Fibroblast of lung (primary cell): Measurements from ENCODE around the gene CCDC116. TPM values are rescaled to one million over a fixed set of nuclear protein-coding genes. Genes with fewer than 3 reads are reported as not detected.
A peak's percentile ranks its signal among the peaks of the same experiment; 100 is the strongest.

Experiments
- DNase-seq, 2 donors: peaks; one replicate each; pipeline versions ENCODE4 v3.0.0 to v3.0.0-alpha.2; 2010; ENCODE audit warnings: low read depth in 2 of 2
- H2AFZ ChIP-seq: 2 replicates; pipeline ENCODE4 v1.5.1; 2012; ENCODE audit warnings: low read length, control low read depth, inconsistent platforms
- H3K27ac ChIP-seq: 2 replicates; pipeline ENCODE4 v1.5.1; 2011; ENCODE audit warnings: low read length, control low read depth; ENCODE audit not compliant: insufficient read depth
- H3K27me3 ChIP-seq: 2 replicates; pipeline ENCODE4 v1.5.1; 2011; ENCODE audit warnings: mild to moderate bottlenecking, low read length; ENCODE audit not compliant: control insufficient read depth, insufficient read depth
- H3K36me3 ChIP-seq: 2 replicates; pipeline ENCODE4 v1.5.1; 2011; ENCODE audit warnings: low read length; ENCODE audit not compliant: control insufficient read depth, insufficient read depth
- H3K4me1 ChIP-seq: 2 replicates; pipeline ENCODE4 v1.5.1; 2011; ENCODE audit warnings: low read length; ENCODE audit not compliant: control insufficient read depth, insufficient read depth; ENCODE audit errors: extremely low read depth
- H3K4me2 ChIP-seq: 2 replicates; pipeline ENCODE4 v1.5.1; 2011; ENCODE audit warnings: low read length, control low read depth; ENCODE audit not compliant: insufficient read depth; ENCODE audit errors: extremely low read depth
- H3K4me3 ChIP-seq, 4 experiments: fragments of 200-600 bp in 1 of 4; sonication (generic) in 1 of 4; replicated peaks in 1 of 4; 2 replicates each; pipeline ENCODE4 v1.5.1; 2011 to 2016; ENCODE audit warnings: low read length in 4 of 4, low read depth in 3 of 4, mild to moderate bottlenecking in 3 of 4, control low read depth in 2 of 4, inconsistent platforms in 1 of 4, mixed read lengths in 1 of 4; ENCODE audit not compliant: insufficient read depth in 1 of 4; ENCODE audit errors: control extremely low read depth in 1 of 4
- H3K79me2 ChIP-seq: 2 replicates; pipeline ENCODE4 v1.5.1; 2012; ENCODE audit warnings: mild to moderate bottlenecking, low read length, inconsistent platforms; ENCODE audit not compliant: control insufficient read depth, insufficient read depth
- H3K9ac ChIP-seq: 2 replicates; pipeline ENCODE4 v1.5.1; 2011; ENCODE audit warnings: mild to moderate bottlenecking, low read length, control low read depth; ENCODE audit not compliant: insufficient read depth
- H3K9me3 ChIP-seq: 2 replicates; pipeline ENCODE4 v1.5.1; 2012; ENCODE audit warnings: low read depth, low read length; ENCODE audit not compliant: control insufficient read depth, insufficient read depth
- H4K20me1 ChIP-seq: 2 replicates; pipeline ENCODE4 v1.5.1; 2011; ENCODE audit warnings: low read length; ENCODE audit not compliant: control insufficient read depth, insufficient read depth; ENCODE audit errors: extremely low read depth
- CTCF ChIP-seq, 2 donors: IDR thresholded peaks in 1 of 2; conservative IDR thresholded peaks in 1 of 2; 1 replicate in 1 of 2; 2 replicates in 1 of 2; pipeline ENCODE4 v1.5.1; 2011 to 2012; ENCODE audit warnings: low read length in 2 of 2, control low read depth in 1 of 2, inconsistent platforms in 1 of 2, low read depth in 1 of 2, mild to moderate bottlenecking in 1 of 2
- EZH2 ChIP-seq: IDR thresholded peaks from 2 replicates; pipeline ENCODE4 v1.5.1; 2012; ENCODE audit warnings: low read length, control low read depth, mild to moderate bottlenecking; ENCODE audit errors: missing control alignments
- polyA plus RNA-seq, 2 donors: library from polyadenylated mRNA; depleted of rRNA in 1 of 2; stranded (reverse) in 1 of 2; unstranded in 1 of 2; fragments of >200 nt; gene quantifications; 2 replicates each; pipeline ENCODE4 v1.2.1, GENCODE V29; 2011 to 2012; ENCODE audit warnings: missing spikeins in 1 of 2
- total RNA-seq: library from RNA; depleted of rRNA; stranded (reverse); fragments of >200 nt; gene quantifications from 2 replicates; pipeline ENCODE4 v1.2.1, GENCODE V29; 2014

CCDC116 gene
- total and polyA plus RNA-seq, 2 donors (not counting 1 experiment from before 2014, with no cell fraction given): 0.03 to 0.17 TPM

GRCh38 chr22:21652010-21652546 lies 19.5 kb downstream of the CCDC116 start:
- TF ChIP-seq EZH2 (no peak), CTCF (conservative IDR thresholded peaks at IDR 0.05 in 1 of 2, IDR thresholded peaks at IDR 0.05 in 1 of 2; ENCODE audit: low read depth in 1 of 2, low read length in 2 of 2) (no peak)
- H4K20me1 ChIP-seq: no peaks in the 10 kb centered on the region
- peak overlapping the region; percentile 54 for H2AFZ ChIP-seq
- H3K9me3 ChIP-seq: no peaks in the 10 kb centered on the region
- peak overlapping the region; percentile 65 for H3K27ac ChIP-seq
- H3K4me2 ChIP-seq: peak overlapping the region; percentile 95
- DNase-seq: peak; percentile 83 to 85
- peaks cover 6% of the 10 kb centered on the region for H3K36me3 ChIP-seq
- peak overlapping the region; percentile 69 for H3K9ac ChIP-seq
- H3K27me3 ChIP-seq: no peaks in the 10 kb centered on the region
- peaks cover 6% of the 10 kb centered on the region for H3K4me1 ChIP-seq
- peaks cover 3% of the 10 kb centered on the region for H3K79me2 ChIP-seq
- H3K4me3 ChIP-seq: peak overlapping the region; percentile 61 to 78 (median 74)

- Histone ChIP-seq H3K4me3 (peak overlapping the region; percentile 61 to 78 (median 74)), H3K9me3 (no peaks in the 10 kb centered on the region), H4K20me1 (no peaks in the 10 kb centered on the region), H3K36me3 (peaks cover 5% of the 10 kb centered on the region), H3K27me3 (no peaks in the 10 kb centered on the region), H3K27ac (peak overlapping the region; percentile 65), H2AFZ (peak overlapping the region; percentile 54), H3K4me1 (peaks cover 6% of the 10 kb centered on the region), H3K9ac (peak overlapping the region; percentile 69), H3K4me2 (peak overlapping the region; percentile 81), H3K79me2 (peaks cover 3% of the 10 kb centered on the region)
- TF ChIP-seq CTCF (conservative IDR thresholded peaks at IDR 0.05 in 1 of 2, IDR thresholded peaks at IDR 0.05 in 1 of 2; ENCODE audit: low read depth in 1 of 2, low read length in 2 of 2) (no peak), EZH2 (no peak)
- DNase-seq: no peak
These were observed 20.3 kb downstream of the CCDC116 start for GRCh38 chr22:21652547-21653545.

GRCh38 chr22:21657020-21657359 lies 24.4 kb downstream of the CCDC116 start:
- H3K4me1 ChIP-seq: peaks cover 6% of the 10 kb centered on the region
- H4K20me1 ChIP-seq: no peaks in the 10 kb centered on the region
- TF ChIP-seq CTCF (conservative IDR thresholded peaks at IDR 0.05 in 1 of 2, IDR thresholded peaks at IDR 0.05 in 1 of 2; ENCODE audit: low read depth in 1 of 2, low read length in 2 of 2): no peak
- no peak for TF ChIP-seq EZH2
- peak overlapping the region in 3 of 4 experiments; percentile 21 to 57 (median 43) for H3K4me3 ChIP-seq
- no peaks in the 10 kb centered on the region for H3K27me3 ChIP-seq
- no peak overlapping the region for H3K4me2 ChIP-seq
- peak overlapping the region; percentile 8 for H2AFZ ChIP-seq
- no peak overlapping the region for H3K27ac ChIP-seq
- no peak overlapping the region for H3K9ac ChIP-seq
- no peaks in the 10 kb centered on the region for H3K9me3 ChIP-seq
- H3K79me2 ChIP-seq: peaks cover 3% of the 10 kb centered on the region
- H3K36me3 ChIP-seq: peaks cover 2% of the 10 kb centered on the region
- no peak for DNase-seq
